ENCODE data around the gene RPS6KA5. TPM values are rescaled to one million over a fixed set of nuclear protein-coding genes. Genes with fewer than 3 reads are reported as not detected.

Gene RPS6KA5
- total and polyA plus RNA-seq, 2 donors from 2014 or later, result 0.95 to 9.4 TPM

DNA sequence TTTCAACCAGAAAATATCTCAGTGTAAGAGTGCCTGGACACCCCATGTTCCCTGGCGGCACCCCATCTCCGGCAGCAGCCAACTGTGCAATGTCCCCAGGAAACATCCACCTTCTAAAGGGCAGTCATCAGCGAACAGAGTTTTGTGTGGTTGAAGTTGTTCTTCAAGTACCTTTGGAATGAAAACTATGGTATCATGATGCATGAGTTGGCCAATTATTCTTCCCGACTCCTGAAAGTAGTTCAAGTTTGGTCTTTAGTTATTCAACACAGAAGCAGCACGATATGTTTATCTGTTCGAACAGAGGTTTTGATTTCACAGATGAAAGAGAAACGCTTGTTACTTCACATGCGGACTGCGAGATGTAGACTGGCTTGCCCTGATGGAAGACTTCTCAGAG lies 223.1 kb downstream of the RPS6KA5 start:
- H3K4me1 ChIP-seq (ENCODE audit: control insufficient read depth in 2 of 3, insufficient read depth in 2 of 3, low read depth in 1 of 3, low read length in 3 of 3), result peaks cover 0 to 11% (median 2%) of the 10 kb centered on the region in 3 donors
- H3K27me3 ChIP-seq (ENCODE audit: control insufficient read depth, insufficient read depth, low read length), result no peaks in the 10 kb centered on the region
- H3K36me3 ChIP-seq (ENCODE audit: control insufficient read depth in 2 of 3, insufficient read depth in 3 of 3, low read length in 3 of 3), result no peaks in the 10 kb centered on the region
- H3K9ac ChIP-seq (ENCODE audit: low read length in 3 of 3), result no peak overlapping the region
- DNase-seq (no peak), FAIRE-seq (no peak)
- no peak overlapping the region for H3K27ac ChIP-seq (ENCODE audit: low read depth in 2 of 2, low read length in 2 of 2)
- no peaks in the 10 kb centered on the region for H3K9me3 ChIP-seq (ENCODE audit: control insufficient read depth in 2 of 3, insufficient read depth in 1 of 3, low read length in 3 of 3)
- no peak overlapping the region for H3K4me3 ChIP-seq (ENCODE audit: low read length in 3 of 3)
- intact Hi-C loops (cut with DNase I), result no loop called here
- TF ChIP-seq, protein P1, sequence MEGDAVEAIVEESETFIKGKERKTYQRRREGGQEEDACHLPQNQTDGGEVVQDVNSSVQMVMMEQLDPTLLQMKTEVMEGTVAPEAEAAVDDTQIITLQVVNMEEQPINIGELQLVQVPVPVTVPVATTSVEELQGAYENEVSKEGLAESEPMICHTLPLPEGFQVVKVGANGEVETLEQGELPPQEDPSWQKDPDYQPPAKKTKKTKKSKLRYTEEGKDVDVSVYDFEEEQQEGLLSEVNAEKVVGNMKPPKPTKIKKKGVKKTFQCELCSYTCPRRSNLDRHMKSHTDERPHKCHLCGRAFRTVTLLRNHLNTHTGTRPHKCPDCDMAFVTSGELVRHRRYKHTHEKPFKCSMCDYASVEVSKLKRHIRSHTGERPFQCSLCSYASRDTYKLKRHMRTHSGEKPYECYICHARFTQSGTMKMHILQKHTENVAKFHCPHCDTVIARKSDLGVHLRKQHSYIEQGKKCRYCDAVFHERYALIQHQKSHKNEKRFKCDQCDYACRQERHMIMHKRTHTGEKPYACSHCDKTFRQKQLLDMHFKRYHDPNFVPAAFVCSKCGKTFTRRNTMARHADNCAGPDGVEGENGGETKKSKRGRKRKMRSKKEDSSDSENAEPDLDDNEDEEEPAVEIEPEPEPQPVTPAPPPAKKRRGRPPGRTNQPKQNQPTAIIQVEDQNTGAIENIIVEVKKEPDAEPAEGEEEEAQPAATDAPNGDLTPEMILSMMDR (IDR thresholded peaks at IDR 0.05; ENCODE audit: borderline replicate concordance, extremely low read depth, insufficient read depth), result no peak

DNA sequence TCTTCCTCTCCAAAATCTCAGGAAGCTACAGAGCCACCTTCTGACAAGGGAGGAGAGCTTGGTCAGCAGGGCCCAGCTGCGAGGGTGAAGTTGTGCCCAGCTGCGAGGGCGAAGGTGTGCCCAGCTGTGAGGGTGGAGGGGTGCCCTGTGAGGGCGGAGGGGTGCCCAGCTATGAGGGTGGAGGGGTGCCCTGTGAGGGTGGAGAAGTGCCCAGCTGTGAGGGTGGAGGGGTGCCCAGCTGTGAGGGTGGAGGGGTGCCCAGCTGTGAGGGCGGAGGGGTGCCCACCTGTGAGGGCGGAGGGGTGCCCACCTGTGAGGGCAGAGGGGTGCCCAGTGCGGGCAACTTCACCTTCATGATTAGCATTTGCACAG lies 223.8 kb downstream of the RPS6KA5 start:
- Histone ChIP-seq H3K27me3 (ENCODE audit: control insufficient read depth, insufficient read depth, low read length) (no peaks in the 10 kb centered on the region), H3K27ac (ENCODE audit: low read depth in 2 of 2, low read length in 2 of 2) (no peak overlapping the region), H3K9me3 (ENCODE audit: control insufficient read depth in 2 of 3, insufficient read depth in 1 of 3, low read length in 3 of 3) (no peaks in the 10 kb centered on the region), H3K9ac (ENCODE audit: low read length in 3 of 3) (no peak overlapping the region), H3K36me3 (ENCODE audit: control insufficient read depth in 2 of 3, insufficient read depth in 3 of 3, low read length in 3 of 3) (no peaks in the 10 kb centered on the region), H3K4me3 (ENCODE audit: low read length in 3 of 3) (no peak overlapping the region), H3K4me1 (ENCODE audit: control insufficient read depth in 2 of 3, insufficient read depth in 2 of 3, low read depth in 1 of 3, low read length in 3 of 3) (peaks cover 0 to 11% (median 2%) of the 10 kb centered on the region in 3 donors)
- peak in 1 of 5 donors; percentile 49 for DNase-seq
- TF ChIP-seq, protein P1 (IDR thresholded peaks at IDR 0.05; ENCODE audit: borderline replicate concordance, extremely low read depth, insufficient read depth), result no peak
- intact Hi-C loops (cut with DNase I), result no loop called here
- no peak for FAIRE-seq

DNA sequence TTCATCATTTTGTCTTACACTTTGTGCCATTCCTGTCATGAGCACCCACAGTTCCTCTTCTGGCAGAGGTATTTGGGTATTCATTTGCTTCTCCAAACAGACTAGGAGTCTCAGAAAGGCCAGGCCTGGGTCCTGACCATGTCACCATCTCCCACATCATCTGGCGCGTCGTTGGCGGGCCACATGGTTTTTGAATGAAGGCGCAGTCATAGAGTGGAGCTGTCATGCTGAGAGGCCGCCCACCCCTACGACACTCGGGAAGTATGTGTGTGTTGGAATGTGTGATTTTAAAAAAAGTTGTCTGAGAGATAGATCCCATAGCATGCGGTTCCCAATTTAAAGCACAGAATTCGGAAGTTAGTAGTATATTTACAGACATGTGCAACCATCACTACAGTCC lies 228.6 kb downstream of the RPS6KA5 start:
- Histone ChIP-seq H3K27me3 (ENCODE audit: control insufficient read depth, insufficient read depth, low read length) (no peaks in the 10 kb centered on the region), H3K9me3 (ENCODE audit: control insufficient read depth in 2 of 3, insufficient read depth in 1 of 3, low read length in 3 of 3) (no peaks in the 10 kb centered on the region), H3K4me1 (ENCODE audit: control insufficient read depth in 2 of 3, insufficient read depth in 2 of 3, low read depth in 1 of 3, low read length in 3 of 3) (peaks cover 0 to 8% (median 6%) of the 10 kb centered on the region in 3 donors), H3K36me3 (ENCODE audit: control insufficient read depth in 2 of 3, insufficient read depth in 3 of 3, low read length in 3 of 3) (no peaks in the 10 kb centered on the region), H3K27ac (ENCODE audit: low read depth in 2 of 2, low read length in 2 of 2) (no peak overlapping the region), H3K4me3 (ENCODE audit: low read length in 3 of 3) (no peak overlapping the region), H3K9ac (ENCODE audit: low read length in 3 of 3) (no peak overlapping the region)
- TF ChIP-seq, protein P1 (IDR thresholded peaks at IDR 0.05; ENCODE audit: borderline replicate concordance, extremely low read depth, insufficient read depth), result no peak
- DNase-seq, result peak in 2 of 5 donors; percentile 11 to 45
- FAIRE-seq, result no peak
- intact Hi-C loops (cut with DNase I), result no loop called here
